GM18870 (cell line): ENCODE measurements around the gene CCNQ.

Experiments used
- ATAC-seq: cut with Tn5 transposase; IDR thresholded peaks from one replicate; pipeline ENCODE4 v1.9.1; 2021; ENCODE audit warnings: moderate library complexity; ENCODE audit not compliant: unreplicated experiment

Gene CCNQ

DNA sequence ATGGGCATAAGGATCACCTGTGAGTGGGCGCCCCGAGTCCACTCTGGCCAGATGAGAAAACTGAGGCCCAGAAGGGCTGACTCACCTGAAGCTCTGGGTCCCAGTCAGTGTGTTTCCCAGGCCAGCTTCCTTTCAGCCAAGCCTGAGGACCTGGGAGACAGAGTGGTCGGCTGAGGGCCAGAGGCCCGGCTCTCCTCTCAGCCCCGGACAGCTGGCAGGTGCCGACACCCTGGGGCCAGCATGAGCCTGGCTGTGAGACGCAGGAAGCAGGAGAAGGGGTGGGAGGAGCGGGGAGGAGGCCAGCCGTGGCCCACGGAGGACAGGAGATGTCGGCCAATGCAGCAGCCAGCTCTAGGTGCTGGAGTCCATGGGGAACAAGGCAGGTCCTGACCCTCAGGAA is 52.6 kb downstream of the CCNQ start:
- ATAC-seq = no peak

DNA sequence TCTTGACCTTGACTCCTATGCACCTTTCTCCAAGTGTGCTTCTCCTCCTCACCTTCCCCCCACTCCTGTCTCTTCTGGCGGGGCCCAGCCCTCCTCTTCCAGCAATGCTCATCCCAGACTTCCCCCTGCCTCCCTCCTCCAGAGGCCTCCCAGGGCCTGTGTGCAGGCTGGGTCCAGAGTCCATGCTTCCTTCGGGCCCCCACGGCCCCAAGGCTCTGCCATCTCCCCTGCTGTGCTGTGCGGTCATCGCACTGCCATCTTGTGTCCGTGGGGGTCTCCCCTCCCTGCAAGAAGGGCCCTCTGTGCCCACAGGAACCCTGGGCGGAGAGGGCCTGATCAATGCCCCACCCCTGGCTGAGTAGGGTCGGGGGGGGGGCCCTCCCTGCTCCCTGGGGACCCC is 54.2 kb downstream of the CCNQ start:
- ATAC-seq = no peak

DNA sequence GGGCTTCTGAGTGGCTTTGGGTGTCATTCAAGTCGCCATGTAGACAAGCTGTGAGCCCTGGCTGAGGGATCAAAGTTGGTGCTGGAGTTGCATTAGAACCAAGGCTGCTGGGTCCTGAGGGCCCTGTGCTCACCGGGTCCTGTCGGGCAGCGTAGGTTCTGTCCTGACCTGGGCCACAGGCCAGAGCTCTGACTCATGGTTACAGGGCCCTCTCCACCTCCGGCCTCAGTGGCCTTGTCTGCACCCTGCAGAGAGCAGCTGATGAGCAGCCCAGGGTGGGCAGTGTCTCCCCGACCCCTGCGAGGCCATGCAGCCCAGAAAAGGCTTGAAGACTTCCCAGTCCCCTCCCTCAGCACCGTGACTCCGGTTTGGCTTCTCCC is 59.0 kb downstream of the CCNQ start:
- no peak for ATAC-seq

DNA sequence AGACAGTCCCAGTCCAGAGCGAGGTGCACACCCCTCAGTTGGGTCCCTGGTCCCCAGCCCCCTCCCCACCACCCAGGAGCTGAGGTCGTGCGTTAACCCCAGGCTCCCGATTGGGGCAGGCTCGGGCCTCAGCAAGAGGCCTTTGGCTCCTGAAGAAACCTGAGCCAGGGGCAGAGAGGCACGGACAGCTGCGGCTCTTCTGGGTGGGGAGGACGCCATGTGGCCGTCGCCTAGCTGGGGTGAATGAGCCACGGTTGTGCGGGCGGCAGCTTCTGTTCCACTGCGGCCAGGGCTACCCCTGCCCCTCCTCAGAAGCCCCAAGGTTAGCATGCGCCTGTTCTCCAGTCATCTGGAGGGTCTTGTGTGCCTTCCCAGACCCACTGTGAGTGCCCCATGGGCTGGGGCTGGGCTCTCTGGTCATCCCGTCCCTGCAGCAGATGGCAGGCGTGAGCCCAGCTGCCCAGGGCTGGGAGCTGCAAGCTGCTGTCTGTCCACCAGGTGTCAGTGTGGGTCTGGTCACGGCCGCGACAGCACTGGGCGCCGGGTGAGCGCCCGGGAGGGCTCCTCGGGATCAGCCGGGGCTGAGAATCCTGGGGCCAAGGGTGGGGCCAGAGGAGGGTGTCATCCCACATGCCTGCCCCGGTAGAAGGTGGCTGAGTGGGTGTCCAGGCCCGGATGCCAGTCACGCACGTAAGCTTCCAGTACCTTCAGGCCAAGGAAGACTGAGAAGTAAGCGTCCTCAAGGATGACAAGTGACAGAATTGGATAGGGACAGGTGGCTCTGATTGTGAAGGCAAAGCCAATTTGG is 59.6 kb downstream of the CCNQ start:
- ATAC-seq = no peak

DNA sequence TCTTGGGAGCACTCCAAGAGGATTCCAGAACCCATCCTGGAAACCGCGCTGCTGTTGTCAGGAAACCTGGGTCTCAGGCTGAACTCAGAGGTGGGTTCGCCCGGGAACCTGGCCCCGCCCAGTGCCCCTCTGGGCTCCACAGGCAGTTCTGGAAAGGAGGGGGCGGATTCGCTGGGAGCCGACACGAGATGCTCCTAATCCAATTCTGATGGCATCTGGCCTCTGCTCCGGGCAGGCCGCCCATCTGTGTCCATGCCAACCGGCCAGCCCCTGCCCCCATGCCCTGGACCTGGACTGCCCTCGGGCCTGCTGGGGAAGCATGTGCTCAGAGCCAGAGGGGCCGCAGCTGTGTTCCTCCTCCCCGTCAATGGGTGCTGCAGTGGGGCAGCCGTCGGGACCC is 60.5 kb downstream of the CCNQ start:
- no peak for ATAC-seq
